Renal cortical epithelial cell (primary cell): ENCODE data around the gene OR2J2. TPM values are rescaled to one million over a fixed set of nuclear protein-coding genes. Genes with fewer than 3 reads are reported as not detected.
"Not testable (repeated sequence)": the region's sequence is repeated elsewhere in the genome, so short reads cannot be mapped to it uniquely, and the experiment has no call there.

Experiments
- DNase-seq: peaks from one replicate; pipeline ENCODE4 v3.0.0-alpha.2; 2011; ENCODE audit warnings: low read depth
- total RNA-seq: library from RNA; depleted of rRNA; stranded (reverse); fragments of >200 nt; gene quantifications from 2 replicates; pipeline ENCODE4 v1.2.3, GENCODE V29; 2014

OR2J2 gene
- total RNA-seq, result not detected in 2 replicates

GRCh38 chr6:29170607-29171006 is at the start of gene OR2J2:
TSS of gene OR2J2 (plus strand) at chr6:29170907. CDS start at chr6:29173636, 2,729 bp downstream.
- not testable (repeated sequence) for DNase-seq

DNA sequence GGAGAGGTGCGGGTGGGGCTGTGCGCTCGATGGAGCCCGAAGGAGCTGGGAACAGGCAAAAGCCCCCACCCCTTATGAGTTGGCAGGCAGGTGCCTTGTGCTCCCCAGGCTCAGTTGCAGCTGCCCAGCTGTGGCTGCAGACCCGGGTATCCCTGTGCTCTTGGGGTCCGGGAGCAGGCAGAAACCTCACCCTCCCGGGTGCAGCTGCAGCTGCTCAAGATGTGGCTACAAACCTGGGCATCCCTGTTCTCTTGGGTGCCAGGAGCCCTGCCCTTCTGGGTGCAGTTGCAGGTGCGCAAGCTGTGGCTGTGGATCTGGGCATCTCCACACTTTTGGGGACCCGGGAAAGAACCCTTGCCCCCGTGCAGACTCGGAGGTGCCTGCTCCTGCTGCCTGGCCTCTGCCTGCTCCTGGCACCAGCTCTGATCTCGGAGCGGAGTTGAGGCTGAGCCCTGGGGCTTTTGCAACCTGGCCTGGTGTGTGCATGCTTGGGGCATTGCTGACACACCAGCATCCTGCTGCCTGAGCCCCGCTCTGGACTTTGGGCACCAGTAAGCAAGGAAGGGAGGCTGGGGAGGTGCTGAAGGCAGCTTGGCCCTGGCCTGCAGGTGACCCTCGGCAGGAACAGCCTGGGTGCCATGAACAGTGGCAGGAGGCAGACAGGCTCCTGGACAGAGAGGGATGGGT is 41.2 kb upstream of the OR2J2 start:
- no peak for DNase-seq

DNA sequence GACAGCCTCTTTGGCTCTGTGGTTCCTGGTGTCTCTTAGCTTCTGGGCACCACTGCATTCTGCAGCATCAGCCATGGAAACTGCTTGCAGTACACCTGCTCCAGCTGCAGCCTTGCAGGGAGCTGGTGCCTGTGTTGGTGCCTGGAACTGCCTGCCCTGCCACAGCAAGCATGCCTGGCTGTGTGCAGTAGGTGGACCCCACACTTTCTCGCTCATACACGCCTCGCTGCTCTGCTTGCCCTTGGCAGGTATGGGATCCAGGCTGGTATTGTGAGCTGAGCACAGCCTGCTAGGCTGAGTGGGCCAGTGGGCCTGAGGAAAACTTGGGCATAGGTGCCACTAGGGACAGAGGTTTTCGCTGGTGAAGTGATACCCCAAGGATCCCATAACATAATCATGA is 40.1 kb upstream of the OR2J2 start:
- no peak for DNase-seq

DNA sequence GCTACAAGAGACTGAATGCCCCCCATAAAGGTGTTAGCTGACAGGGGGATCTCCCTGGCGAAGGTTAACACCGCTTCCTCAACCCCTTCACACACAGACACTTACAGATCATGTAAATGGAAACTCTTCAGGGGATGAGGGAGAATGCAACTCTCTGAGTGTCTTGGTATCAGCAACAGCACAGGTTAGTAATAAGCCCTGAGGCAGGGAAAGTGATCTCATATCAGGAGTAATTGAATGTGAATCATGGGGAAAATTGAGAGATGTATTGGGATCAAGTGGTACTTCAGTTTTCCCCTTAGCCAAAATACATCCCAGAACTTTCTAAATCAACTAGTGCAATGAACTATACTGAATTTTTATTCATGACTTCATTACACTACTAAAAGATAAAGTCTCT is 39.0 kb upstream of the OR2J2 start:
- DNase-seq, result no peak

DNA sequence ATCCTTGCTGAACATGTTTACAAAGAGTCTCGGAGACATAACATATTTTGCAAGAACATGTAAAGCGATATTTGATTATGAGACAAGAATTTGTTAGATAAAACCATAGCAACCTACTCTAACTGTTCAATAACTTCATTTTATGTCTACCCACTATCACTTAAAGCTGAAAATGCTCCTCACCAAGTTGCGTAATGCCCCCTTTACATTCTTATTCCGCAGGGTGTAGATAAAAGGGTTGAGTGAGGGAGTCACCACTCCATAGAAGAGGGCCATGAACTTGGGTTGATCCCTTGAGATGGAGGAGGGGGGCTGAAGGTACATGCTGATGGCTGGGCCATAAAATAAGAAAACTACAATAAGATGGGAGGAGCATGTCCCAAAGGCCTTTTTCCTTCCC is 33.0 kb upstream of the OR2J2 start:
- DNase-seq, result no peak

GRCh38 chr6:29141606-29142005 is 29.1 kb upstream of the OR2J2 start:
- DNase-seq, result no peak

- no peak for DNase-seq
Measured at GRCh38 chr6:29142309-29142708, 28.4 kb upstream of the OR2J2 start.

DNA sequence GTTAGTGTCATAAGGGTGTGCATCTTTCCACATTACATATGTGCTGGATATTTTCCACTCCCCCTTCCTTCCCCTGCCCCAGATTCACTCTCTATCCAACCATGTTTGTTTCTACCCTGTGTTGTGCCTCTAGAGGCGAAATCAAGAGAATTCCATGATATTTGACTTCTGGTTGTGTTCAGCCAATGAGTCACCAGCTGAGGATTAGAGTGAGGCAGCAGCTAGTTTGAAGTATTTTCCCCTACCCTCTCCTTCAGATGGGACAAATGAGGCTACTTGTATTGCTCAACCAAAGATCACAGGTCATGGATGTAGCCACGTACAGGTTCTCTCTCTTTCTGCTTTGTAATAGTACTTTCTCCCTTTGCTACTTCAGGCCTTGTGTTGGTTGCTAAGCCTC is 24.5 kb upstream of the OR2J2 start:
- no peak for DNase-seq

GRCh38 chr6:29147074-29147473 is 23.6 kb upstream of the OR2J2 start:
- no peak for DNase-seq

DNA sequence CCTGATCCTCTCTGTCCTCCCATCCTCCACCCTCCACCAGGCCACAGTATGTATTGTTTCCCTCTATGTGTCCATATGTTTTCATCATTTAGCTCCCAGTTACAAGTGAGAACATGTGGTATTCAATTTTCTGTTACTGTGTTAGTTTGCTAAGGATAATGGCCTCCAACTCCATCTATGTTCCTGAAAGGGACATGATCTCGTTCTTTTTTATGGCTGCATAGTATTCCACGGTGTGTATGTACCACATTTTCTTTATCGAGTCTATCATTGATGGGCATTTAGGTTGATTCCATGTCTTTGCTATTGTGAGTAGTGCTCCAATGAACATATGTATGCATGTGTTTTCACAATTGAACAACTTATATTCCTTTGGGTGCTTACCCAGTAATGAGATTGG is 21.3 kb upstream of the OR2J2 start:
- DNase-seq, result not testable (repeated sequence)

DNA sequence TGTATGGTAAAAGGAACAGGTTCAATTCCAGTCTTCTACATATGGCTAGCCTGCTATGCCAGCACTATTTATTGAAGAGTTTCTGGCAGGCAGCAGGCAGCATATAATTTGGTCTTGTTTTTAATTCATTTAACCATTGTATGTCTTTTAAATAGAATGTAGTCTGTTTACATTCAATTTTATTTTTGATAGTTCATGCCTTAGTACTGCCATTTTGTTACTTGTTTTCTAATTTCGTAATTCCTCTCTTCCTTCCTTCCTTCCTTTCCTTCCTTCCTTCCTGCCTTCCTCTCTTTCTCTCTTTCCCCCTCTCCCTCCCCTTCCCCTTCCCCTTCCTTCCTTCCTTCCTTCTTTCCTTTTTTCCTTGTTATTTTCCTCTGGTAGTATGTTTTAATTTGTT is 17.6 kb upstream of the OR2J2 start:
- no peak for DNase-seq

DNA sequence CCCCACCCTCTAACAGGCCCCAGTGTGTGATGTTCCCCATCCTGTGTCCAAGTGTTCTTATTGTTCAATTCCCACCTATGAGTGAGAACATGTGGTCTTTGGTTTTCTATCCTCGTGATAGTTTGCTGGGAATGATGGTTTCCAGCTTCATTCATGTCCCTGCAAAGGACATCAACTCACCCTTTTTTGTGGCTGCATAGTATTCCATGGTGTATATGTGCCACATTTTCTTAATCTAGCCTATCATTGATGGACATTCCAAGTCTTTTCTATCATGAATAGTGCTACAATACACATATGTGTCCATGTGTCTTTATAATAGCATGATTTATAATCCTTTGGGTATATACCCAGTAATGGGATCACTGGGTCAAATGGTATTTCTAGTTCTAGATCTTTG is 15.5 kb upstream of the OR2J2 start:
- DNase-seq, result not testable (repeated sequence)

DNA sequence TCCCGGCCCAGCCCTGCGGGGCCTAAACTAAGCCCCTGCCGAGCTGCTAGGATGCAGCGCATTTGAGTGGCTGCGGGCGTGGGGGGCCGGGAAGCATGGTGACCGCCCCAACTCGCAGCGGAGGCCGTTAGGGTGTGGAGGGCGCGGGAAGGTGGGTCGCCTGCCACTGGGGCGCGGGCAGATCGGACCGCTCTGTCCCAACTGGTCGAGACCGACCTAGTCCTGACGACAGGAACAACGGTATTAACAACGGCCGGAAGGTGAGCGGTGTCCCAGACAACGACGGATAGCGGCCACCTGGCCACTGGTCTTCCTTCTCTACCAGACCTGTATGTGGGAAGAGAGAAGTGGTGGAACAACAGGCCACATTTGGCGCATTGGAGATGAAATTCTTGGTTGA is 10.8 kb upstream of the OR2J2 start:
- not testable (repeated sequence) for DNase-seq

GRCh38 chr6:29165571-29165970 is 5.1 kb upstream of the OR2J2 start:
- DNase-seq, result not testable (repeated sequence)

DNA sequence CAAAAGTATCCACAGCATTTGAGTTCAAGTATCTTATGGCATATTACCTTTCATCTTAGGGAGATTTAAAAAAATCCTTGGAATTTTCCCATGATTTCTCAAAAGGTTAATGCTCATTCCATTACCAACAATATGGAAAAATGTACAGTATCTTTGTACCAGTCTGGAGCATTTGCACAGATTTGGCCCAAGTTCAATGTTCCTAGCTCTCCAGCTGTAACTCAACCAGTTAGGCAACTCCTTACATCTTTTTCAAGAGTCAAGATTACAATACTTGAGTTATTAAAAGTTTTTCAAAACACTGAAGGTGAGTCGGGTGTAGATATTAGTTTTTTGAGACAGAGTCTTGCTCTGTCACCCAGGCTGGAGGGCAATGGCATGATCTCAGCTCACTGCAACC is 1.0 kb downstream of the OR2J2 start:
- DNase-seq, result no peak

DNA sequence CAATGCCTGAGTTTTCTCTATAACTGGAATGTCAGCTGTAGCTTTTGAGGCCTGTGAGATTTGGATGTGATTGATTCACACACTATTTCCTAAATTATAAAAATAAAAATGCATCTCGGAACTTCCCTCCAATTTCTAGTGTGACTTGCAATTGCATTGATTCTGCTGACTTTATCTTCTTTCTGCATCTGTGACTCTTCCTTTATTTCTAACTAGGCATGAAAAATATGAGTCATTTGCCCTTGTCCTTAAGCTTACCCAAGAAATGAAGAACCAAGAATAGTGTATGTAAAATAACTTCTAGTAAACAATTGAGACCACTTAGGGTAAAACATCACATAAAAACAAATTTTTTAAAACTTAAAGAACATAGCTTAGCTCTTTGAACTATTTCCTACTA is 12.9 kb downstream of the OR2J2 start:
- DNase-seq, result no peak

GRCh38 chr6:29188659-29189058 is 18.0 kb downstream of the OR2J2 start:
- not testable (repeated sequence) for DNase-seq

GRCh38 chr6:29200767-29201662 is 30.3 kb downstream of the OR2J2 start:
- no peak for DNase-seq

- no peak for DNase-seq
Measured at GRCh38 chr6:29201966-29202365, 31.3 kb downstream of the OR2J2 start.

GRCh38 chr6:29211488-29211887 is 40.8 kb downstream of the OR2J2 start:
- DNase-seq, result no peak

DNA sequence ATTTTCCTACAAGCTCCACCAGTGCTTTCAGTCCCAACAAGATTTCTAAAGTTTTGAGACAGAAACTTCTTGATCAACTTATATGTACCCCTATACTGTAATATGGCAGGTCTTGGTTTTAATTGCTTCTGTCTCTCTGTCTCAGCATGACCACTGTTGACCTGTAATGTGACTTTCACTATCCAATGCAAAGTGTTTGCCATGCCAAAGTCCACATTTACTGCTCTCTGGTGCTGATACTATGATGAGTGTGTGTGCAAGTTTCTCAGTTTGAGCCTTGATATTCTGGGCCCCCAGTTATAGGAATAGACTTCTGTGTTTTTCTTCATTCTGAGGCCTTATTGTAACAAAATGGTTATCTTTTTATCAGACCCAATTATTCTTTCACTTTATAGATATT is 45.8 kb downstream of the OR2J2 start:
- DNase-seq, result no peak

GRCh38 chr6:29217242-29217641 is 46.5 kb downstream of the OR2J2 start:
- DNase-seq, result not testable (repeated sequence)

DNA sequence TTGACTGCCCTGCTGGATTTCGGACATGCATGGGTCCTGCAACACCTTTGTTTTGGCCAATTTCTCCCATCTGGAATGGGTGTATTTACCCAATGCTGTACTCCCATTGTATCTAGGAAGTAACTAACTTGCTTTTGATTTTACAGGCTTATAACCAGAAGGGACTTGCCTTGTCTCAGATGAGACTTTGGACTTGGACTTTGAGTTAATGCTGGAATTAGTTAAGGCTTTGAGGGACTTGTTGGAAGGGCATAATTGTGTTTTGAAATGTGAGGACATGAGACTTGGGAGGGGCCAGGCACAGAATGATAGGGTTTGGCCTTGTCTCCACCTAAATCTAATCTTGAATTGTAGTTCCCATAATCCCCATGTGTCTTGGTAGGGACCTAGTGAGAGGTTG is 47.3 kb downstream of the OR2J2 start:
- not testable (repeated sequence) for DNase-seq
